Thoracic aorta (tissue), 2 donors: ENCODE data around the gene AGPAT3. TPM values are rescaled to one million over a fixed set of nuclear protein-coding genes. Genes with fewer than 3 reads are reported as not detected.

Experiments used
- ATAC-seq: fragments of 150-250 bp; one replicate; pipeline ENCODE4 v1.8.0; 2017; ENCODE audit warnings: low read depth; ENCODE audit not compliant: insufficient number of reproducible peaks, low FRiP score
- DNase-seq: peaks from one replicate; pipeline ENCODE4 v3.0.0-alpha.2; 2020; ENCODE audit warnings: low spot score
- H3K27ac ChIP-seq, 2 donors: fragments of 200-600 bp; sonication (generic); 1 replicate in 1 of 2; 2 replicates in 1 of 2; pipeline ENCODE4 v1.5.1; 2016; ENCODE audit warnings: mild to moderate bottlenecking in 2 of 2, moderate library complexity in 2 of 2
- H3K27me3 ChIP-seq: fragments of 200-600 bp; sonication (generic); replicated peaks from 2 replicates; pipeline ENCODE4 v1.6.0; 2016; ENCODE audit warnings: mild to moderate bottlenecking; ENCODE audit not compliant: insufficient read depth
- H3K36me3 ChIP-seq: fragments of 200-600 bp; sonication (generic); one replicate; pipeline ENCODE4 v1.5.1; 2016
- H3K4me1 ChIP-seq, 2 donors: fragments of 200-600 bp; sonication (generic); 1 replicate in 1 of 2; 2 replicates in 1 of 2; pipeline versions ENCODE4 v1.5.1 to v1.6.0; 2016; ENCODE audit warnings: low read depth in 2 of 2, mild to moderate bottlenecking in 1 of 2; ENCODE audit not compliant: control insufficient read depth in 1 of 2
- H3K4me3 ChIP-seq: fragments of 200-600 bp; sonication (generic); 2 replicates; pipeline ENCODE4 v1.5.1; 2016; ENCODE audit warnings: mild to moderate bottlenecking
- H3K9me3 ChIP-seq: fragments of 200-600 bp; sonication (generic); 2 replicates; pipeline ENCODE4 v1.5.1; 2016
- total RNA-seq, 2 donors: library from RNA; depleted of rRNA; stranded (reverse); fragments of >200 nt; gene quantifications; one replicate each; pipeline versions ENCODE4 v1.1.0 to v1.2.3, GENCODE V29; 2016
- TF ChIP-seq, protein P1 (sequence below): fragments of 200-600 bp; sonication (generic); IDR thresholded peaks from one replicate; pipeline ENCODE4 v1.5.1; 2019; ENCODE audit warnings: antibody characterized with exemption

The AGPAT3 gene
- total RNA-seq, 2 donors from 2014 or later = 32.8 to 37.9 TPM

DNA sequence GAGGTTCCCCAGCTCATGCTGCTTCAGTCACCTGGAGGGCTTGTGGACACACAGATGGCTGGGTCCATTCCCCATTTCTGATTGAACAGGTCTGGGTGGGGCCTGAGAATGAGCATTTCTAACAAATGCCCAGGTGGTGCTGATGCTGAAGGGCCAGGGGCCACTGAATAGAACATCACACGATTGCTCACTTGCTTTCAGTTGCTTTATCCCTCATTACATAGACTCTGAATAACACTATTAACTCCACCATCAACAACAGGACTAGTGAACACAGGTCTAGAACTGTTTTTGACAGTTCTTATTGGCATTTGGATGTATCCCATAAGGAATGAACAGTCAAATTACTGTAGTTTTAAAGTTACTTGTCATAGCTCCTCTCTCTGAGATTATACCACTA lies 159.2 kb downstream of the AGPAT3 start:
- TF ChIP-seq, protein P1, sequence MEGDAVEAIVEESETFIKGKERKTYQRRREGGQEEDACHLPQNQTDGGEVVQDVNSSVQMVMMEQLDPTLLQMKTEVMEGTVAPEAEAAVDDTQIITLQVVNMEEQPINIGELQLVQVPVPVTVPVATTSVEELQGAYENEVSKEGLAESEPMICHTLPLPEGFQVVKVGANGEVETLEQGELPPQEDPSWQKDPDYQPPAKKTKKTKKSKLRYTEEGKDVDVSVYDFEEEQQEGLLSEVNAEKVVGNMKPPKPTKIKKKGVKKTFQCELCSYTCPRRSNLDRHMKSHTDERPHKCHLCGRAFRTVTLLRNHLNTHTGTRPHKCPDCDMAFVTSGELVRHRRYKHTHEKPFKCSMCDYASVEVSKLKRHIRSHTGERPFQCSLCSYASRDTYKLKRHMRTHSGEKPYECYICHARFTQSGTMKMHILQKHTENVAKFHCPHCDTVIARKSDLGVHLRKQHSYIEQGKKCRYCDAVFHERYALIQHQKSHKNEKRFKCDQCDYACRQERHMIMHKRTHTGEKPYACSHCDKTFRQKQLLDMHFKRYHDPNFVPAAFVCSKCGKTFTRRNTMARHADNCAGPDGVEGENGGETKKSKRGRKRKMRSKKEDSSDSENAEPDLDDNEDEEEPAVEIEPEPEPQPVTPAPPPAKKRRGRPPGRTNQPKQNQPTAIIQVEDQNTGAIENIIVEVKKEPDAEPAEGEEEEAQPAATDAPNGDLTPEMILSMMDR = no peak
- Histone ChIP-seq H3K36me3 (no peaks in the 10 kb centered on the region), H3K4me1 (peaks cover 14% of the 10 kb centered on the region in 2 donors), H3K27ac (no peak overlapping the region), H3K4me3 (no peak overlapping the region), H3K9me3 (no peaks in the 10 kb centered on the region), H3K27me3 (no peaks in the 10 kb centered on the region)
- ATAC-seq = no peak
- DNase-seq = no peak

DNA sequence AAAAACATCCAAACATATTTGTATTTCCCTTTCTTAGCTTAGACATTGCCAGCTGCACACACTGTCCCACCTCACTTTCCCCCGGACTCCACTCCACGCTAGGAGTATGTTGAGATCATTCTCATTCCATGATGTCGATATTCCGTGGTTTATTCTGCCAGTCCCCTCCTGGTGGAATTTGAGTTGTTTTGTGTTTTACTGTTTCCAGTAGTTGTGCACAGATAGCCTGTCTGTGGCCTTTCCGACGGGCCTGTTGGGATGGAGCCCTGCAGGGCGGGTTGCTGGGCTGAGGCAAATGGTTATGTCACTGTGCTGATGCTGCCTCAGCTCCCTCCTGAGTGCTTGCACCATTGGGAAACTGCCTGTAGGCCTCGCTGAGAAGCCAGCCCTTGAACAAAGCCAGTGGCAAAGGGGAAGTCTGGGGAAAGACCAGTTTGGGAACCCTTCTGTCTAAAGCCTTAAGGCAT lies 159.9 kb downstream of the AGPAT3 start:
- peaks cover 10 to 14% of the 10 kb centered on the region in 2 donors for H3K4me1 ChIP-seq
- no peaks in the 10 kb centered on the region for H3K36me3 ChIP-seq
- H3K27ac ChIP-seq = no peak overlapping the region
- no peak overlapping the region for H3K4me3 ChIP-seq
- H3K9me3 ChIP-seq = no peaks in the 10 kb centered on the region
- ATAC-seq = no peak
- no peaks in the 10 kb centered on the region for H3K27me3 ChIP-seq
- no peak for DNase-seq
- TF ChIP-seq, protein P1 = no peak

DNA sequence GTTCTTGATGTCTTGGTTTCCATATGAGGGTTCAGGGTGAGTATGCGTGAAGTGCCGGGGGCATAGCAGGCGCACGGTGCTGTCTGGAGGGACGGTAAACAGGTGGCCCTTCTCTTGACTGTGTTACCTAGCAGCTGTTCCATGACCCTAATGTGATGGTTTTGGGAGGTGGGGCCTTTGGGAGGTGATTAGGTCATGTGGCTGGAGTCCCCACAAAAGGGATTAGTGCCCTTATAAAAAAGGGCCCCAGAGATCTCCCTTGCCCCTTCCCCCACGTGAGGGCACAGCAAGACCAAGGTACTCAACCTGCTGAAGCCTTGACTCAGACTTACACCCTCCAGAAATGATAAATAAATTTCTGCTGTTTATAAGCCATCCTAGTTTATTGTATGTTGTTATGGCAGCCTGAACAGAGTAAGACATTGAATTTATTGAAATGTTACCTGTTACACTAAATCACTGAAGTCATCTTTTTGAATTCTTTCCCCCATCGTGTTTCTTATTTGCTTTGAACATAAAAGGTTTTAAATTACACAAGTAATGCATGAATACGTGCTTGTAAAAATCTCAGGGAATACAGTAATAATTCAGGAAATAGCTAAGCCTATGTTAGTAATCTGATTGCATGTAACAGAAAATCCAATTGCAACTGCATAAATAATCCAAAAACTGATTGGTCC lies 162.7 kb downstream of the AGPAT3 start:
- TF ChIP-seq, protein P1 = no peak
- Histone ChIP-seq H3K27me3 (no peaks in the 10 kb centered on the region), H3K4me3 (no peak overlapping the region), H3K27ac (no peak overlapping the region), H3K4me1 (peaks cover 10 to 14% of the 10 kb centered on the region in 2 donors), H3K36me3 (peaks cover 5% of the 10 kb centered on the region), H3K9me3 (no peaks in the 10 kb centered on the region)
- DNase-seq = no peak
- ATAC-seq = no peak

DNA sequence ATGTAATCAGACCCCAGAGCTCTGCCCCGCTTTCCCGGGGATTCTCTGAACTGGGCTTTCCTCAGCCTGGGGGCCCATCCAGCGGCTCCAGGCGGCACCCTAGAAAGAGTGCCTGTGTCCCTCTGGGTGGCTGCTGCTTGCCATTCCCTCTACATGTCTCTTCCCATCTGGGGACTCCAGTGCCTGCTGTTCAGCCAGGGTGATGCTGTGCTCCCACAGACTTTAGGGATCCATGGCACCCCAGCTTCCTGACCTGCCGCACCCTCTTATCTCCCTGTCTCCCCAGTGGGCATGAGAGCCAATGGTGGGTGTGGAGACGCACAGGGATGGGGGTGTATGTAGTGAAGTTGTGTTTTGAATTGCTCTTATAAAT lies 163.2 kb downstream of the AGPAT3 start:
- Histone ChIP-seq H3K4me3 (no peak overlapping the region), H3K4me1 (peaks cover 10 to 14% of the 10 kb centered on the region in 2 donors), H3K36me3 (peaks cover 5% of the 10 kb centered on the region), H3K27me3 (no peaks in the 10 kb centered on the region), H3K9me3 (no peaks in the 10 kb centered on the region), H3K27ac (no peak overlapping the region)
- ATAC-seq (no peak), DNase-seq (no peak)
- TF ChIP-seq, protein P1 = no peak

DNA sequence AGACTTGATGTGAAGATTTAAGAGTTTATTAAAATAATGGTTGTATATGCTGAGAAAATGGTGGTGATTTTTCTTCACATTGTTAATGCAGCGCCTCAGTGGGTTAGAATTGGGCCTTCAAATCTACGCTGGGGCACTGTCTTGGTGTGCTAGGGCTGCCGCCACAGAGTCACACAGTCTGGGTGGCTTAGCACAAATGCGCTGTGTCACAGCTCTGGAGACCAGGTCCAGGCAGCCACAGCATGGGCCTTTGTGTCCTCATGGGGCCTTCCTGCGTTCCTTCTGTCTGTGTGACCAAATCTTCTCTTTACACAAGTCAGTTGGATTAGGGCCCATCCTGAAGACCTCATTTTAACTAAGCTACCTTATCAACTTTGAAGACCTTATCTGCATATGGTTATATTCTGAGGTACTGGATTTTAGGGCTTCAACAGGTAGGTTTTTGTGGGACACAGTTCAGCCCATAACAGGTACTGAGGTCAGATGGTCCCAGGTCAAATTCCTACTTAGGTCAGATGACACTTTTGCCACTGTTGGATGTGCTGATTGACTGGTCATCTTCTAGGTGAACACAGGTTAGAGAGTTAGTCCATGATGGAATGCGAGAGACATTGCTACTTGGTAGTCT lies 164.6 kb downstream of the AGPAT3 start:
- Histone ChIP-seq H3K4me3 (no peak overlapping the region), H3K9me3 (no peaks in the 10 kb centered on the region), H3K4me1 (peaks cover 10 to 14% of the 10 kb centered on the region in 2 donors), H3K27me3 (no peaks in the 10 kb centered on the region), H3K36me3 (peaks cover 8% of the 10 kb centered on the region), H3K27ac (no peak overlapping the region)
- TF ChIP-seq, protein P1 = no peak
- ATAC-seq (no peak), DNase-seq (no peak)
